Activated naive CD8-positive, alpha-beta T cell (primary cell): ENCODE measurements around the gene HNRNPA0.
A peak's percentile ranks its signal among the peaks of the same experiment; 100 is the strongest.

ENCODE experiments used
- H3K27ac Mint-ChIP-seq: one replicate; pipeline ENCODE4 v1.8.0; 2021; ENCODE audit warnings: mixed read lengths
- H3K27me3 Mint-ChIP-seq: one replicate; pipeline ENCODE4 v1.8.0; 2021; ENCODE audit warnings: mixed read lengths
- H3K36me3 Mint-ChIP-seq: one replicate; pipeline ENCODE4 v1.8.0; 2021; ENCODE audit warnings: mixed read lengths
- H3K4me1 Mint-ChIP-seq: one replicate; pipeline ENCODE4 v1.8.0; 2021; ENCODE audit warnings: low read depth, mixed read lengths
- H3K4me3 Mint-ChIP-seq: one replicate; pipeline ENCODE4 v1.8.0; 2021; ENCODE audit warnings: mild to moderate bottlenecking, mixed read lengths
- H3K9me3 Mint-ChIP-seq: one replicate; pipeline ENCODE4 v1.8.0; 2021; ENCODE audit warnings: low read depth, mixed read lengths

Gene HNRNPA0

DNA sequence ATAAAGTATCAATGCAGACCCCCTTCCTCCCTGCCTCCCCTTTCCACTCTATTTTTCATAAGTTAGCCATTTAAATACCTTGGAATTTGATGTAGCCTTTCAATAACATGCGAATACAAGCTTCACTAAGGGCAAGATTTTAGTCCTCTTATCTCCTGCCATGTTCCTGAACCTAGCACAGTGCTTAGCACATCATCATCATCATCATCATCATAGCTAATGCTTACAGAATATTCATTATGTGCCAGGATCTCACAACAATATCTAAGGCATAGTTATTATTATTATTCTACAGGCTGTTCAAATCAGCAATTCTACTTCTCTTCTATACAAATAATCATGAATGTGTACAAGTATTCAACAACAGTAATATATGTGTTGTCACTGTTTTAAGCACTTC, 38.7 kb downstream of the HNRNPA0 start:
- no peaks in the 10 kb centered on the region for H3K27me3 Mint-ChIP-seq
- H3K36me3 Mint-ChIP-seq = peaks cover 40% of the 10 kb centered on the region
- peaks cover 10% of the 10 kb centered on the region for H3K4me1 Mint-ChIP-seq
- no peak overlapping the region for H3K27ac Mint-ChIP-seq
- no peak overlapping the region for H3K4me3 Mint-ChIP-seq
- H3K9me3 Mint-ChIP-seq = no peaks in the 10 kb centered on the region

DNA sequence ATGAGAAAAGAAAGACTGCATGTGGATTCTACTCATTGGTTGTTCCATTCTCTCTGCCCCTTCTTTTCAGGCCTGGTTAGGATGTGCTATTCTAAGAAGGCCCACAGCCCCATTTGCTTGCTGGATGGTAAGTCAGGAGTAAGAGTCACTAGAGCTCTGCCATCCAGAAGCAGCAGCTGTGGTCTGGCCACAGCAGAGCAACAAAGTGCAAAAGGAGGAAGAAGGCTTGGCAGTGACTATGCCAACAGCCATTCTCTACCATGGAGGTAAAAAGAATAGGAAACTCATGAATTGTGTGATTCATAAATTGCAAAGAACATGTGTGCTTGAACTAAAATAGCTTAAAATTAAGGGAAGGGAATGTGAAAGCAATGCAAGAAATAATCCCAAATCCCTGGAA, 39.2 kb downstream of the HNRNPA0 start:
- Mint-ChIP-seq H3K4me3 (no peak overlapping the region), H3K9me3 (no peaks in the 10 kb centered on the region), H3K36me3 (peaks cover 40% of the 10 kb centered on the region), H3K27me3 (no peaks in the 10 kb centered on the region), H3K27ac (no peak overlapping the region), H3K4me1 (peaks cover 10% of the 10 kb centered on the region)

DNA sequence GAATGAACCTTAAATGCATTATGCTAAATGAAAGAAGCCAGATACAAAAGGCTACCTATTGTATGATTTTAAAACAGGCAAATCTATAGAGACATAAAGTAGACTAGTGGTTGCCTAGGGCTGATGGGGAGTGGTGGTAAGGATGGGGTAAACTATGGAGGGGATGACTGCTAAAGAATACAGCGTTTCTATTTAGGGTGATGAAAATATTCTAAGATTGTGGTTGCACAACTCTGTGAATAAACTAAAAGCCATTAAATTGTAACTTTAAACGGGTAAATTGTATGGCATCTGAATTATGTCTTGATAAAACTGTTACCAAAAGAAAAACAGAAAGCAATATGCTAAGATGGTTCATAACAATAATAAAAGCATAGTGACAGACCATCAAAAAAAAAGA, 39.7 kb downstream of the HNRNPA0 start:
- Mint-ChIP-seq H3K27ac (no peak overlapping the region), H3K9me3 (no peaks in the 10 kb centered on the region), H3K36me3 (peaks cover 40% of the 10 kb centered on the region), H3K4me3 (no peak overlapping the region), H3K27me3 (no peaks in the 10 kb centered on the region), H3K4me1 (peaks cover 10% of the 10 kb centered on the region)

DNA sequence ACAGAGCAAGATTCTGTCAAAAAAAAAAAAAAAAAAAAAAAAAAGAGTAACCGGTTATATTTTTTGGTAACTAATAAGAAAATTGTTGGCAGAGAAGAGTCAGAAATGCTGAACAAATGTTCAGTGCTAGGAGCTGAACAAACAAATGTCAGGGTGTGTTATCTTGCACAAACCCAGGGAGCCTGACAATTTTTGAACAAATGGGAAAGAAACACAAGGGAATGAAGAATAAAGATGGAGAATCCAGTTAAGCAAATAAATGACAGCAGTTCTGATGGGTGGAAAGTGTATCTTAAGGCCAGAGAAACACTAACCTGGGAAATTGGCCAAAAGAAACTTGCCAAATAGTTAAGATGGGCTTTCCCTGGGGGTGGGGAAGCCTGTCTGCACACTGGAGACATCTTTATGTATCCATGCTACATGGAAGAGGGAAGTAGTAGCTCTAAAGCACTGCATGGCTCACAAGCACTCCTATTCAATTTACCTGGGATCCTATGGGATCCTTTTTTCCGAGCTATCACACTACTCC, 42.0 kb downstream of the HNRNPA0 start:
- no peak overlapping the region for H3K4me3 Mint-ChIP-seq
- H3K27ac Mint-ChIP-seq = no peak overlapping the region
- peaks cover 13% of the 10 kb centered on the region for H3K4me1 Mint-ChIP-seq
- H3K9me3 Mint-ChIP-seq = no peaks in the 10 kb centered on the region
- H3K36me3 Mint-ChIP-seq = peaks cover 40% of the 10 kb centered on the region
- no peaks in the 10 kb centered on the region for H3K27me3 Mint-ChIP-seq

DNA sequence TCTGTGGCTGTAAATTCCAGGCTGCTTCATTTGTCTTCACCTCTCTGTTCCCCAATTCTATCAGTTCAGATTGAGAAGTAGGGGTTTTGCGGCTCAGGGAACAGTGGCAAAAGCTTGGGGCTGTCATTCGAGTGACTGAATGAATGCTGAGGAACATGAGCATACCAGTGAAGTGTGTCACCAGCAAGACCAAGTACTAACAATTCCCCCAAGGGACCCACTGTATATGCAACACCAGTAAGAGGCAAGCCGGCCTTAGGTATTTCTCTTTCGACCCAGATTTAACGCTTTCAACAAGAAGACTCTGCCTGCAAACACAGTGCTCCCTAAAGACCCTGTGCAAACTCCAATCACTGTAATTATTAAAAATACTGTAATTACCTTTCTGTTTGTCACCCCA, 44.1 kb downstream of the HNRNPA0 start:
- Mint-ChIP-seq H3K36me3 (peaks cover 42% of the 10 kb centered on the region), H3K4me3 (no peak overlapping the region), H3K4me1 (peaks cover 5% of the 10 kb centered on the region), H3K27ac (no peak overlapping the region), H3K27me3 (no peaks in the 10 kb centered on the region), H3K9me3 (no peaks in the 10 kb centered on the region)

DNA sequence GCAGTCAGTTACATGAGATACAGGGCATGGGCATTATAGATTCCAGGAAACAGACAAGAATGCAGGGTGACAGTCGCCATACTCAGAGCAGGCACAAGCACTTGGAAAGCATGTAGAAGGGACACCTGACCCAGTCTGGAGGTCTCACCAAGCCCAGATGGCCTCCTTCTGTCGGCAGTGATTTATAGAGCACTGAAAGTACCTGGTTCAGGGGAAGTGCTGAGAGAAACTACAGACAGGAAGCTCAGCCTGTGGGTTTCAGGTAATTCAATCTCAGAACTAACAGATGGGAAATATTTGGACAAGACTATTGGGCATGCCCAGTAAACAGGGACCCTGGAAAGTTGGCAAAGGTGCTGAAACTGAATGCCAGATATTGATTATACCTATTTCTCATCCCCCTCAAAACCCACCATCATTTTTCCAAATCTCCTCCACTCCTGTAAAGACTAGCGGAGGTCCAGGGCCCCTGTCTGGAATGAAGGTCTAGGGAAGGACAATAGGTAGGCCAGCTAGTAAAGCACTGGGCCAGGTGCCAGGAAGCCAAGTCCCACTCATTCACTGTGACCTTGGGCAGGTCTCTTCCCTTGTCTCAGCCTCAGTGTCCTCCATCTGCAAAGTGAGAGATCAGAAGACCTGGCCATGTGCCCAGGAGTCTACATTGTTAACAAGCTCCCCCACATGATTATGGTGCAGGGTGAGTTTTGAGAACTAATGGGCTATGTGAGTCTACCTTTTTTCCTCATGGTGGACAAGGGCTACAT, 45.2 kb downstream of the HNRNPA0 start:
- Mint-ChIP-seq H3K4me3 (no peak overlapping the region), H3K9me3 (no peaks in the 10 kb centered on the region), H3K4me1 (peaks cover 3% of the 10 kb centered on the region), H3K36me3 (peaks cover 35% of the 10 kb centered on the region), H3K27me3 (no peaks in the 10 kb centered on the region), H3K27ac (no peak overlapping the region)

DNA sequence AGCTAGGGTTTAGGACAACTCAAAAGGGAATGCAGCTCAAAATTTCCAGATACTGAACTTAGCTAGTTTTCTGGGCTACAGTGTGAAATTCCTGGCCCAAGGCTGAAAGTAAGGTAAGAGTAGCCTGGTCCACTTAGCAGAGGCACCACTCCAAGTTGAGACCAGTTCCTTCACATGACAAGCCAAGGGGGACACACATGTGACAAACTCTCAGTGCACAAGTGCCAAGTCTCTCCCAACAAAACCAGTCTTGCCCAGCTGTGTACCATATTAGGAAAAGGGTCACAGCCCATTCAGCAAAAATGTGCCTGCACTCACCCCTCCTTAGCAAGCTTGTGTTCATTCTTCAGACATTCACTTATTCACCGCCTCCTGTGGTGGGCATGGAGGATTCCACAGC, 46.1 kb downstream of the HNRNPA0 start:
- no peak overlapping the region for H3K27ac Mint-ChIP-seq
- peaks cover 3% of the 10 kb centered on the region for H3K4me1 Mint-ChIP-seq
- no peaks in the 10 kb centered on the region for H3K9me3 Mint-ChIP-seq
- no peaks in the 10 kb centered on the region for H3K27me3 Mint-ChIP-seq
- no peak overlapping the region for H3K4me3 Mint-ChIP-seq
- H3K36me3 Mint-ChIP-seq = peaks cover 35% of the 10 kb centered on the region

DNA sequence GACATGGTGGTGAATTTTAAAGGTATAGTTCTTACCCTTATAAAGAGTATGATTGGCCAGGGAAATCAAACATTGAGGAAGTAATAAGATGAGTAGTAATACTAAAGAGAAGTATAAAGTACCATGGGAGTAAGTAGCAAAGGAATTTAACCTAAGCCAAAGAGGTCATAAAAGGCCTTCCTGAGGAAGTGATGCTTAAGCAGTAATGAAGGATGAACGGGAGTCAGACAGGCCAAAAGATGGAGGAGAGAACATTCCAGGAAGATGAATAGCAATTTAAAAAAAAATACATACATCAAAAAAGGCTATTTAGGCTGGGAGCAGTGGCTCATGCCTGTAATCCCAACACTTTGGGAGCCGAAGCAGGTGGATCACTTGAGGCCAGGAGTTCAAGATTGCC, 47.3 kb downstream of the HNRNPA0 start:
- Mint-ChIP-seq H3K27ac (no peak overlapping the region), H3K36me3 (peaks cover 44% of the 10 kb centered on the region), H3K4me3 (no peak overlapping the region), H3K27me3 (no peaks in the 10 kb centered on the region), H3K4me1 (peaks cover 3% of the 10 kb centered on the region), H3K9me3 (no peaks in the 10 kb centered on the region)

DNA sequence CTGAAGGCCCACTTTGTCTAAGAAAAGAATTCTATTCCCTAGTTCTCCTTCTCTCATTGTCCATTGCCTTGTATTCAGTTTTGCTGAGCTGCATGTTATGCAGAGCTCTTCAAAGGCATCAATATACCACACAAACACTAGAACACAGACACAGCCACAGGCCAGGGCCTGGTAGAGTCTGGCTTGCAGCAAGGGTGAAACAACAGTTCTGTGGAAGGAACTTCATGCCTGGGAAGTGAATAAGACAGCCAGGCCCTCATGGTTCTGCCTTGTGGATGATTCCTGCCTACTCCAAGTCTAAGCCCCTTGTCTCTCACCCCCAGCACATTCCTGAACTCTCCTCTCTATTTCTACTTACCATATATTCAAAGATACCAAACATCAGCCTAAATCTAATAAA, 49.1 kb downstream of the HNRNPA0 start:
- H3K4me1 Mint-ChIP-seq = peaks cover 4% of the 10 kb centered on the region
- peaks cover 41% of the 10 kb centered on the region for H3K36me3 Mint-ChIP-seq

DNA sequence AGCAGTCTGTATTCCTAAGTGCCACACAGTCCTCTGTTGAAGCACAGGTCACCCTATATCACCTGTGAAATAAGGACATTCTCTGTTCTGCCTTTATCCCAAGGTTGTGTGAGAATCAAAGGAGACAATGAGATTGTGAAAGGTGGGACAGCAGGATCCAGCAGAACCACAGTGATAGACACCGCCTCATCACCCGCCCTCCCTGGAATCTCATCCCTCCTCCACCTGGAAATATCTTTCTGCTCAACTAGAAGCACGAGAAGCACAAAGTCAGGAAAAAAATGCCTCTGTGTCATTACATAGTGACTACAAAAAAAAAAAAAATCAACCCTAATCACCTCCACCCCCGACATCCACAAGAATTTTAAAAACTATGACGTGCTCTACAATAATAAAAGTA, 50.6 kb downstream of the HNRNPA0 start:
- H3K27ac Mint-ChIP-seq = no peak overlapping the region
- peaks cover 40% of the 10 kb centered on the region for H3K36me3 Mint-ChIP-seq
- H3K4me1 Mint-ChIP-seq = peaks cover 11% of the 10 kb centered on the region
- H3K27me3 Mint-ChIP-seq = no peaks in the 10 kb centered on the region
- H3K9me3 Mint-ChIP-seq = no peaks in the 10 kb centered on the region
- no peak overlapping the region for H3K4me3 Mint-ChIP-seq

More for the DNA sequence above, 49.1 kb downstream of the HNRNPA0 start:
- Mint-ChIP-seq H3K4me3 (no peak overlapping the region), H3K27me3 (no peaks in the 10 kb centered on the region), H3K27ac (no peak overlapping the region), H3K9me3 (no peaks in the 10 kb centered on the region)

DNA sequence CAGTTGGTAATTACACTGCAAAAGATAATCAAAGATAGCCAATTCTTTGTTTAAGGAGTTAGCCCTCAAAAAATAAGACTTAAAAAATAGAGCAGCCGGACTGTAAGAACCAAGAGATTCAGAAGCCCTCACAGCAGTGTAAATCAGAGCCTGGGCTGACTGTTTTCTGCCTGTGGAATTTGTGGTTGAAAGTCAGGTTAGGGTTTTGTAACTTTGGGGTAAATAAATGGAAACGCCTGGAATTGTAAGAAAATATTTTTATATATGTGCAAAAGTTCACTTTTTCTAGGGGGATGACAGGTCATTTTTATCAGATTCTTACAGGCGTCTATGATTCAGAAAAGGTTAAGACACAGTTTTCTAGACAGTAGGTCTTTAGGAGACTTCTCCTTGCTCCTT, 53.9 kb downstream of the HNRNPA0 start:
- H3K36me3 Mint-ChIP-seq = peaks cover 26% of the 10 kb centered on the region
- H3K4me1 Mint-ChIP-seq = peaks cover 42% of the 10 kb centered on the region
- no peaks in the 10 kb centered on the region for H3K27me3 Mint-ChIP-seq
- no peaks in the 10 kb centered on the region for H3K9me3 Mint-ChIP-seq
- no peak overlapping the region for H3K27ac Mint-ChIP-seq
- H3K4me3 Mint-ChIP-seq = no peak overlapping the region

DNA sequence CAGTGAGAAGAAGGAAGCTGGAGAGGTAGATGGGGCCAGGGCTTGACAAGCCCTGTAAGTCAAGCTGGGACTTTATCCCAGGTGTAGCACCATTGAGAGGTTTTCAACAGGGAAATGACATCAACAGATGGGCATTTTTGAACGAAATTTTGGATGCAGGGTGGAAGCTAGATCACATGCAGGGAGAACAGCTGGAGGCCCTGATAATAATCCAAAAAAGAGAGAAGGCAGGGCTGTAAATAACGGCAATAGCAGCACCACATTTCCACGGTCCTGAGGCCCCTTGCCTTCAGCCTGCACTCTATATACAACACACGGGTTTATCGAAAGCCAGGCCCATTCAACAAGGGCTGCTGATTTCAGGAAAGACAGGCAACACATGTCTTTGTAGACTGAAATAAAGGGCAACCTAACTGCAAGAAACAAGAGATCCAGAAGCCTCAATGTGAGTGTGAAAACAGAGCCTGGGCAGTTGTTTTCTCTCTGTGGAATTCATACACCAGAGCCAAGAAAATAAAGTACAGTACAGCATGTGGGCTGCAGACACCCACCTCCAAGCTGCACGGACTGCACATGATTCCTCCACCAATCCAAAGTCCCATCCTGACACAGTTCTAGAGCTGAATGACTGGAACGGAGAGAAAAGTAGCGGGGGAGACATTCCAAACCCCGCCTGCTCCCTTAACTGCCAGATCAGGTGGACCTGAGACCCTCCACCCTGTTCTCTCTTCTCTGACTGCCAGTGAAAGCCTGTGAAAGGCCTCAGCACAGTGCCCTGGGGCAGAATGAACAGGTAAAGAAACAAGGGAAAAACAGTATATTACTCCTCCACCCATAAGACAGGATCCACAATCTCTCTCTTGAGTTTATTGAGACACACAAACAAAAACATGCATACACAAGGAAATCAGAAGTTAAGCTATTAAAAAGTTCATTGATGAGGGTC, 54.6 kb downstream of the HNRNPA0 start:
- Mint-ChIP-seq H3K27ac (no peak overlapping the region), H3K4me3 (no peak overlapping the region), H3K27me3 (no peaks in the 10 kb centered on the region)

DNA sequence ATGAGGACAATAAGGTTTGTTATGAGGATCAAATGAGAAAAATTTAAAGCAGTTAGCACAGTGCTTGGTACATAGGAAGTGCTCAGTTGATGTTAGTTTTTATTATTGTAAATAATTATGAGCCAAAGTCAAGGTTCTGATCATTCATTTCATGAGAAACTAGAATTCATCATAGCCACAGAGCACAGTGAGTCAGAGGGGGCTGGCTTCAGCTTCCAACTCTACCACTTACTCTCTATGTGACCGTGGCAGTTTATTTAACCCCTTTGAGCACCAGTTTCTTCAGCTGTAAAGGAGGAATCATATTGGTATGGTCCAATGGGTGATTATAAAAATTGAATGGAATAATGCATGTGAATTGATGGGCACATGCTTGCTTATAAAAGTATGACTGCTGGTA, 57.7 kb downstream of the HNRNPA0 start:
- Mint-ChIP-seq H3K9me3 (no peaks in the 10 kb centered on the region), H3K36me3 (peaks cover 9% of the 10 kb centered on the region), H3K4me3 (peak overlapping the region; percentile 70), H3K27ac (peak overlapping the region; percentile 91), H3K4me1 (peaks cover 65% of the 10 kb centered on the region), H3K27me3 (no peaks in the 10 kb centered on the region)

More for the DNA sequence above, 54.6 kb downstream of the HNRNPA0 start:
- peaks cover 49% of the 10 kb centered on the region for H3K4me1 Mint-ChIP-seq
- H3K9me3 Mint-ChIP-seq = no peaks in the 10 kb centered on the region
- peaks cover 25% of the 10 kb centered on the region for H3K36me3 Mint-ChIP-seq

DNA sequence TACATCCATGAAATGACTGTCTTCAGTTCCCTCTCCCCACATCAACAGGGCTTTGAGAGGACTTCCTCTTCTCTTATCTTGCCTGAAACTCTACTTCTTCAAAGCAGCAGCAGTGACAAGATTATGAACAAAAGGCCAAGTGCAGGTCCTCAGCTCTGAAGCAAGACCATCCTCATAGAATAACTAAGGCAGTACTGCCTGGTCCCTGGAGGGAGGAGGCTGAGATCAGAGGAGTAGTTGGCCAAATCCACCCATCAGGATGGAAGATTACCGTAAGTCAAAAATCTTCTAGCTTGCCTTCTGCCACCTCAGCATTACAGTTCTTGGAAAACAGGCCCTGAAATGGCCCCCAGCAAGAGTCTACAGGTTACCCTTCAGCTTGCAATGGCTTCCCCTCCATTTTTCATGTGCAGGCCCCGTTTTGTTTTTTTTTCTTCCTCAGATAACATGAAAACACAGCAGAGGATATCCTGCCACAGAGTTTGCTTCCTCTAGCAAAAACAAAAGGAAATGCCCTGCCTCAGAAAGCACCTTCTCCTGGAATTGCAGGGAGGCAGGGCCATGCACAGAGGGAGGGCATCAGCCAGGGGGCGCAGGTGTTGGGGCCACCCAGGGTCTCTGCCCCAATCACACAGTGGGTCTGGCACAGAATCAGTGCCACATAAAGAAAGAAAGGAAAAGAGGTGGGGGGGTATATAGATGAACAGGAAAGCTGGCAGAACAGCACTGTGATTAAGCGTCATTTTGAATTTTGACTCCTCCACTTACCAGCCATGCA, 58.3 kb downstream of the HNRNPA0 start:
- Mint-ChIP-seq H3K4me3 (peak overlapping the region; percentile 70), H3K36me3 (peaks cover 9% of the 10 kb centered on the region), H3K4me1 (peaks cover 65% of the 10 kb centered on the region), H3K9me3 (no peaks in the 10 kb centered on the region), H3K27me3 (no peaks in the 10 kb centered on the region), H3K27ac (peak overlapping the region; percentile 91)
